Stimulated activated CD8-positive, alpha-beta memory T cell treated with anti-CD3 and anti-CD28 coated beads, Interleukin-2, amount 100 ng/mL, for 48 hours (primary cell): ENCODE results near the gene DGKG.

Source experiments
- DNase-seq, 2 donors: peaks; one replicate each; pipeline ENCODE4 v3.0.0-alpha.2; 2020; ENCODE audit warnings: low read depth in 2 of 2

The DGKG gene

DNA sequence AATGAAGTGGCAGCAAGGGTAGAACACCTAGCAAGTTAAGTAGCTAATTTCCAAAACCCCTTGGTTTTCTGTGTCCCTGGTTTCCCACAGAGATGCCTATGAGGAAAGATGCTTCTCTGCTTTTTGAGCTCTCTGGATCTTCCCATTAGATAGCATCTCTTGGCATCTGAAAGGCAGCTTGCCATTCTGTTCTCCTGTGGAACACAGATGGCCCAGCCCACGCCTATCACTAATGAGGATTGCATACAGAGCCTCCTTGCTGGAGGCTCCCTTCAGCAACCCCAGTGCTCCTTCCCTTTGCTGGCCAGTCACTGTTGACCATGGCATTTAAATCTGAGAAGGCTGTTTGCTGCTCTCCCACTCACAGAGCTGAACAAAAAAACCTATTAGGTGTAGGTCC, 218.8 kb downstream of the DGKG start:
- DNase-seq, result no peak

DNA sequence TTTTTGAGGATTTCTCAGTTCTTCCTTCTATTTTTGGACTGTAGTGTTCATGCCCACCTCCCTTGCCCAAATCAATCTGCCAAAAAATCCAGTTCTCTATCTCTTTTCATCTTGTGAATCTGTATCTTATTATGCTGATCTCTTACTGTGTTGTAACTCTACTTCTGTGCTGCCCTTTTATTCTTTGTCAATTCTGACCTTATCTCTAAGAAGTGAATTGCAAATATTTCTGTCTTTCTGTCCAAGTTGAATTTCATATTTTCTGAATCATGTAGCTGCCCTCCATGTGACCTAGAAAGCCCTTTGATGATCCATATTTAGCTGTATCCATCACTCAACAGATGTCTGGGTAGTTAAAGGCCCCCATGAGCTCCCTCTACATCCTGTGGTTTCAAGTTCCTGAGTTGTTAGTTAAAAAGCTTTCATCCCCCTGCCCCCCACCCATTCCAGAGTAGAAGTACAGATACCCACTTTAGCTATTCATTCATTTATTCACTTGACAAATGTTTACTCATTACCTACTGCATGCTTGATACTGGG, 219.6 kb downstream of the DGKG start:
- no peak for DNase-seq

DNA sequence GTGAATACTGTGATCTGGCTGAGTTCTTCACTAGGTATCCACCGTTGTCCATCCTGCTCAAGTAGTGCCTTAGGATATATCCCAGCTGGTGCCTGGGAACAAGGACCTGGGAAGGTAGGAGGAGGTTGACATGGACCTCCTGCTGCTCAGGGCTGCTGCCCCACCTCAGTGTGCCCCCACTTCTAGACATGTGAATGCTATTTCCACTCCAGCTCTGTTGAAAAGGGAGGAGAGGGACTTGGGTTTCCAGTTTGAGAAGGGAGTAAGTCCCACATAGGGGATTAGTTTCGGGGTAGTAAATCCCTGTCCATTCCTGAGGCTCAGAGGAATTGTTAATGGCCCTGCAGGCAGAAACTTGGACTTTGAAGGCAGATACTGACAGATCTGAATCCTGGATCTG, 220.2 kb downstream of the DGKG start:
- no peak for DNase-seq

DNA sequence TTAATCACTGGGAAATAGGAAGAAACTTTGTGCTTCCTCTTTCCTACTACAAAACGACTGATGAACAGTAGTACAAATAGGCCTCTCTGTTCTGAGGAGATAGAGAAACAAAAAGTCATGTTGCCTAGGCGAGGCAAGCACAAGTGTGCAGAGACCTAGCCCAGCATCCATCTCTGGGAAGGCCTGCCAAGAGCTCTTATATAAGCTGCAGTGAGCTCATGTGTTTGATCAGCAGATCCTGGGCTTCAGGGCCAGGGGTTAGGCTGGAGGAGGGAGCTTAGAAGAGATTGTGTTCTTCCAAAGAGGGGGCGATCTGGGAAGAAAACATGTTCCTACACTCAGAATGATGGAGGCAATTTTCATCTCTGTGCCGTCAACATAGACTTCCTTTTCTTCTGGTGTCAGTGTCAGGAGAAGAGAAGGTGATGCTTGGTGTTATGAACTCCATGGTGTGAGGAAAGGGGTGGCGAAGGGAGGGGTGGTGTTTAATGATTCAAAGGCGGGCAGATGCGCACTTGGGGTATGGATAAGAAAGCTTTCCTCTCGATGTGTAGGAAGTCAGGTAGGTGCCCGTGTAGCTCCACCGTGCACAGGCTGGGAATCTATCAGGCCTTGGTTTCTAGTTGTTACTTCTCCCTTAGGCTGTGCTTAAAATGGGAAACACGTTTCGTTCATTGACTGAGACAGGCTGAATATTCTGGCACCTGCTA, 223.6 kb downstream of the DGKG start:
- no peak for DNase-seq

DNA sequence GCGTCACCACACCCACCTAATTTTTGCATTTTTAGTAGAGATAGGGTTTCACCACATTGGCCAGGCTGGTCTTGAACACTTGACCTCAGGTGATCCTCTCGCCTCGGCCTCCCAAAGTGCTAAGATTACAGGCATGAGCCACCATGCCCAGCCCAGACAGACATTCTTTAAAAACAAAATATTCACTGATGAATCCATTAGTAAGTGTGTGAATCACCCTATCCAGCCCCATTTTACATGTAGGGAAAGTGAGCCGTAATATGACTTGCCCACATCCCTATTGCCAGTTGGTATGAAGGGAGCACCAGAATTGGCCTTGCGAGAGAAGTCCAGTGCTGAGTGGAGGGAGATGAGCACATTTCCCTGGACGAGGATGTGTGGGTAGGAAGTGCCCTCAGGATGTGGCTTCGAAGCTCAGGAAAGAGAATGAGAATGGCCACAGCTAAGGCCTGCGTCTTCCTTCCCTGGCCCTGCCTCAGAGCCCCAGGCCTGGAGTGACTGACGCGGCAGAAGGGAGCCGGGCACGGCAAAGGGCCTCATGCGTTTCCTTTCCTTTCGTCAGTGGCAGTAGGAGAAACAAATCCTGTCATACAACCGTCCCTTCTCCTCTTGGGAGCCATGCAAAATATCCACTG, 224.9 kb downstream of the DGKG start:
- DNase-seq, result no peak

DNA sequence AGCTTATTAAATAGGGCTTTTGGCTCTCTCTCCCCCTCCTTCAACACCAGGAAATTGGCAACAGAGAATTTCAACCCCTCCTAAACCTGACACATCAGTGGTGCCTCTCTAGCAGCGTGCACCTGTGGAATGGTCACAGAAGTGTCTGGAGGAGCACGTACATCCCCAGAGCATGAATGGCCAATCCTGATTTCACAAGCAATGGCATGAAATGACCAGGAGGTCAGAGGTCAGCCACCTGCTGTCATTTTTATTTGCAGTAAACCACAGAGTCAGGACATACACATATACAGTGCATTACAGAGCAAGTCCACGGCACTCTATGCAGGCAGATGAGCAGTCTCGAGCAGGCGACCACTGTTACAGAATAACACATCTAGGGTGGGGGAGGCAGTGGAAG, 228.1 kb downstream of the DGKG start:
- no peak for DNase-seq

DNA sequence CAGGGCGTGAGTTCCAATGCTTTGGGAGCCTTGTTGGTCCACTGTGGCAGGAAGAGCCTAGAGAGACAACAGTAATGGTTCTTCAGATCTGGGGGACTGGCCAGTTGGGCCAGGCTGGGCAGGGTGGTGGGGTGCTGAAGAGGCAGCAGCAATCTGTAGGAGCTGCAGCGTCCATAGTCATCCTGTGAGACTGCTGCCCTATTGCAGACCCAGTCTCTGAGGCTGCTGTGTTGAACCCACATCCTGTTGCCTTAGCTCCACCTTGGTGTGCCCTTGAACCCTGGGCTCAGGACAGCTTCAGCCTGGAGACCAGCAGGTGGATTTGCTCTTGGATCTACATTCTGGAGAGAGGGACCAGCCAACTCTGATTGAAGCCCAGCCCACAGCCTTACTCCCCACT, 229.5 kb downstream of the DGKG start:
- no peak for DNase-seq

DNA sequence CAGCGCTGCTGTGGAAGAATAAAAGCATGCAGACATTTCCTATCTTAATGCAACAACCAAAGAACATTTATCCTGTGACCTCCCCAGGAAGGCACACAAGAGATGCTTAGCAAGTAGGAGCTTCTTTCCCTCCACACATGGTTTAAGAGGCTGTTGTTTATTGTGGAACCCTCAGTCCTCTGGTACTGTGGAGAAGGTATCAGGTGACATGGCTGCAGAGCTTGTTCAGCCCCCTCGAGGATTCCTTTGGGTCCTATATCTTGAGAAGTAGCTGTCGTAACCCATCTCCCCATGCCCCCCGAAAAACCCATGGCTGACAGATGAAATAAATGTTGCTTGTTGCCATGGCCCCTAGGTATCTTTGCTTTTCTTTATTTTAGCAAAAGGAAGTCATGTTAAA, 232.8 kb downstream of the DGKG start:
- DNase-seq, result no peak

DNA sequence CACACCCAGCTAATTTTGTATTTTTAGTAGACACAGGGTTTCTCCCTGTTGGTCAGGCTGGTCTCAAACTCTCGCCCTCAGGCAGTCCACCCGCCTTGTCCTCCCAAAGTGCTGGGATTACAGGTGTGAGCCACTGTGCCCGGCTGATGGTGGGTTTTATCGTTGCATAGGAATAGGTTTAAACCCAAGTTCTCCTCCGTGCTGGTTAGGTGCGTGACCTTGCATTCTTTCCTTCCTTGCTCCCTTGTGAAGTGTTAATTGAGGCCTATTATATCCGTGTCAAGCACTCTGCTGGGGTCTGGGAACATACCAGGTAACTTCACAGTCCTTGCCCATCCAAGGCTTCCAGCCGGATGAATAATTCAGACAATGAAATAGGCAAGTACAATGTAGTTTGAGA, 233.9 kb downstream of the DGKG start:
- no peak for DNase-seq

DNA sequence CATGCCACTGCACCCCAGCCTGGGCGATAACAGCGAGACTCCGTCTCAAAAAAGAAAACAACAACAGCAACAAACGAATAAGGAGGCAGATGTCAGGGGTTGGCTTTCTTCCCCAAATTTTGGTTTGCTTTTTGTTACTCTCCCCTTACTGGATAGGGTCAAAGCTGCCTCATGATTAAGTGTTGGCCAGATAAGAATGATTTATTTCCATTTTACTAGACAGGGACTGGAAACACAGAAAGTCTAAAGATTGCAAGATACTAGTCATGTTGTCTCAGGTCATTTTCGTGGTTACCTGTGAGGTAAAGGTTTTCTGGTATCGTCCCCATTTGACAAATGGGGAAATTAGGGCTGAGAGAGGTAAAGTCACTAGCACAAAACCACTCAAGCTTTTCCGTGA, 234.6 kb downstream of the DGKG start:
- DNase-seq, result no peak

DNA sequence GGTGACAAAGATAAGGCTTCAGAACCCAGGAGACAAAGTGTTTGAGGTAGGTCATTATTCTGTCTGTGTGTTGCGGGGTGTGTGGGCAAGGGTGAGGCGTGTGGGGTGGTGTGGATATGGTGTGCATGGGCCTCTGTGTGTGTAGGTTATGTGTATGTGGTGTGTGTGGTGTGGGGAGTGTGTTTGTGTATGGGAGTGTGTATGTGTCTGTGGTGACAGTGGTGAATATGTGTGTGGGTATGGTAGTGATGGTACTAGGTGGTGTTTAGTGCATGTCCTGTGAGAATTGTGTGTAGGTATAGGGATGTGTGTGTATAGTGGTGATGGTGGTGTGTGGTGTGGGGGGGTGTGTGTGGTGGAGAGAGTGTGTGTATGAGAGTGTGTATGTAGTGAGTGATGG, 236.9 kb downstream of the DGKG start:
- no peak for DNase-seq

DNA sequence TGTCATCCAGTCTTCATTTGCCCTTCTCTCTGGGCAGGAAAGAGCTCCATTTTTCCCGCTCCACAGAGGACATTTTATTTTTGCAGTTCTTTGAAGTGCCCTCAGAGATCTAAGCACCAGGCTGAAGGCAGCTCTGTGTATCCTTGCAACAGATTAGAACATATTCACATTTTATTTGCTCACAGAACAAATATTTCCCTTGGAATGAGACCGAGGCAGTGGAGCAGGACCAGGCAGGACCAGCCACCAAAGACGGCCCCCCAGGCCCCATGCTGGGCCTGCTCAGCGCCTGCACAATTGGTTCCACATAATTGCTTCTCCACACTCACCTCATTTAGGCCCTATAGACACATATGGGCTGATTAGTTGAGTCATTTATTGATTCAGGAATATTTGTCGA, 237.4 kb downstream of the DGKG start:
- no peak for DNase-seq

DNA sequence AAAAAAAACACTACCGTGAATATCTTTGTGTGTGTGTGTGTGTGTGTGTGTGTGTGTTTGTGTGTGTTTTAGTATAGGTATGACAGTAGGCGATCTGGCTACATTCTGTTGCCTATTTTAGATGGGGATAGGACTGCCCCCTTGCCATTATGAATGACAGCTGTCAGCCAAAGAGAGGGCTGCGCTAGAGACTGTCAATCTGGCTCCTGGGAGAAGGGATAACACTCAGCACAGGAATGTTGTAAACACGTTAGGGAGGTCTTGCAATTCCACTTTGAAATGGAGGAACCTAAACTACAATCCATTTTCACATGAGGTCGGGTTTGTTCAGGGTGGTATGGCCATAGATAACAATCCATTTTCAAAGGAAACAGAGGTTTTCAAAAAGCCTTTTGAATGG, 239.0 kb downstream of the DGKG start:
- no peak for DNase-seq

DNA sequence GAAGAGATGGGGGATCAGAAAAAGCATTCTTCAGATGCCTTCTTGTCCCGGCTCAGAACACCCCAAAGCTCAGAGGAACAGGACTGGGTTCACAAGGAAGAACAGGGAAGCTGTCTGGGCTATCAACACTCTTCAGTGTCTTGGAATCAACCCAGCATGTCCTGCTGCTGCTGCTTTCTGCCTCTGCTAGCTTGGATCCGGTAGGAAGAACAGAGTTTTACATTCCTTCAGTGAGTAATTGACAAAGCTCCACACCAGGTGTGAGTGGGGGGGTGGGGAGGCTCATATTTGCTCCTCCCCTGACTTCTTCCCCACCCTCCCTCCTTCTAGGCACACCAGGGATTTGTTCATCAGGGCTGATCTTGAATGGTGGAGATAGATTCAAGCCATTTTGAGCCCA, 240.1 kb downstream of the DGKG start:
- no peak for DNase-seq

DNA sequence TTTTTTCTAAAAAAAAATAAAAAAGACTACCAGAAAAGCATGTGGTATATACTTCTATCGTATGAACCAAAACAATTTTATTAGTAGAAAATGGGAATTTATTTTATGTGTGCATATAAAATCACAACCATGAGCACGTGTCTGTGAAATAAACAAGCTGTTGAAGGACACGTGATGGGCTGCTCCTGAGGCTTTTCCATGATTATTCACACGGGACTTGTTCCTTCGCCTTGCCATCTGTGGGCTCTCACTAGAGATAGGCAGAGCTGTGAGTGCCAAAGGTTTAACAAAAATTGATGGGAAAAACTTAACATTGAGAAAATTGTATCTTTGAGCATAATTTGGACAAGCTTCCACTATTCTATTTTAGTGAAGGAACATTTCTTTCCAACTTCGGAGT, 240.8 kb downstream of the DGKG start:
- no peak for DNase-seq

DNA sequence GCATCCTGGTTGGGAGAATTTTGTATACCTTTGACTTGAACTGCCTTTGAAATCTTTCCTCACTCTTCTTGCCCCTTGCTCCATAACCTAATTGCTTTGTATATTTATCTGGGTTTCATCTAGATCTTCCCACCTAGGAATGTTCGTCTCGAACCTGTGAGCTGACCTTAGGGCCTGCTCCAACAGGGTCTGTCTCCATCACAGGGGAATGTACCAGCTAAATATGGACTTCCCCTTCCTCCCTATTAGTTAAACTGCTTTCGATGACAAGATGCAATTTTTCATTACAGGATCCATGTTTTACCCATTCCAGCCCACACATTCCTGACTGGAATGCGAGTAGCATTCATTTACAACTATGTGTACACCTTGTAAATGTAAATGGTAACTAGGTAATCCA, 242.5 kb downstream of the DGKG start:
- no peak for DNase-seq

DNA sequence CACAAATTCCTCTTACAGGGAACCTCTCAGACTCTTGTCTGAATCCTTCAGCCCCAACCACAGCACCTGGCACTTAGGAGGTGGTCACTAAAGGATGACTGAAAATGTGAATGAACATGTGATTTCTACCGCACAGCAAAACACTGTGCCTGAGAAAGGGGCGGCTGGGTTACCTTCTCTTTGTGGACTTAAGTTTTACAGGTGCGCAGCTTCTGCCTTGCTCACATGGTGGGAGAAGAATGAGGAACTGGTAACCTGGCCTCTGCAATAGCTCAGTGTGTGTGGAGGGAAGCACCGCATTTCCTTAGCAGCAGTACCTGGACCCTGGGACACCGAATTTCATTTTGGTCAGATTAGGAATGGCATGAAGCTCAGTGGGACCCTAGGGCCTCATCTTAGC, 243.3 kb downstream of the DGKG start:
- DNase-seq, result no peak

DNA sequence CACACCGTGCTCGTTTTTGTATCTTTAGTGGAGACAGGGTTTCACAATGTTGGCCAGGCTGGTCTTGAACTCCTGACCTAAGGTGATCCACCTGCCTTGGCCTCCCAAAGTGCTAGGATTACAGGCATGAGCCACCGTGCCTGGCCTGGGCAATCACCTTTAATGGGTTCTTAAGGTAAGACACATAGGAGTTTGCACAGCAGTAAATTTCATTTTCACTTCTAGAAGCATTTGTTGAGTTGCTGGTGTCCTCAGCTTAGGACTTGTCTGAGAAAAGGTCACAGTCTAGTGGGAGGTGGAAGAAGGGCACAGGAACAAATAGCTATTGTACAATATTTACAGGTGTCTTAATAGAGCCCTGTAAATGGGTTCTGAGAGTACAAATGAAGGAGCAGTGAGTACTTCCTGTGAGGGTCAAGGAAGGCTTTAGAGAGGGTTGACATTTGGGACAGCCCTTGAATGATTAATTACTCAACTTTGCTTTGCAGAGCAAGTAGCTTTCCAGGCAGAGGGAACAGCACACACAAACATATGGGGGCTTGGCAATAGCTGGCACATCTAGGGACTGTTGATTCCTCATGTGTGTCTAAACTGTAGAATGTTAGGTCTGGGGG, 244.4 kb downstream of the DGKG start:
- DNase-seq, result no peak

DNA sequence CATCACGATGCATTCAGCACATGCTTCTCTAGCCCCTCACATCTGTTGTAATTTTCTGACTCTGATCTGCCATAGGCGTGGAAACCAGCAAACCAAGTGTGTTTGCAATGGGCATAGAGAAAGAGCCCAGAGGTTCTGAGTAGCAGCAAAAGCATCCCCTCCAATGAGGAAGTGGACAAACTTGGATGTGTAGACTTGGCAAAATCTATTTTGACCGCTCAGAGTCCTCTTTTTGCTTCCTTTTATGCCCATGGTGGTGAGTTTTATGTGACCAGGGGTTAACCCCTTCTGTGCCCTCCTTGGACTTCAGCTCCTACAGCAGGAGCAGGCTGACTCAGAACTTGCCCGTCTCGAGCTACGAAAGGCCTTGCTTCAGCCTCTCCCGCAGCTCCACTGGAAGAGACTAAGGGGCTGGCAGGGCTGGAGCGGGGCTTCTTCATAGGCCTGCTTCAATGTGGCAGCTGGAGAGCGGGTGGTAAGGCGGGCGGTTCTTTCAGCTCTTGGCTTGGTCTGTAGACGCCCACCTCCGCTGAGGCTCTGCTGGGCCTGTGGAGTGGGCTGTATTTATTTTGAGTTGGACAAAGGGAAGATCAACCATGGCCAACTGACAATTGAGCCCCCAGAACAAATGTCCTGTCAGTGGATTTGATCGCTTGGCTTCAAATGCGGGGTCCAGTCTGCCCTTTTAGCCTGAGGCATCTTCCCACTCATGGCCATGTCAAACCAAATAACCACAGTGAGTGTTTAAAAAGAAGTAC, 246.6 kb downstream of the DGKG start:
- no peak for DNase-seq

DNA sequence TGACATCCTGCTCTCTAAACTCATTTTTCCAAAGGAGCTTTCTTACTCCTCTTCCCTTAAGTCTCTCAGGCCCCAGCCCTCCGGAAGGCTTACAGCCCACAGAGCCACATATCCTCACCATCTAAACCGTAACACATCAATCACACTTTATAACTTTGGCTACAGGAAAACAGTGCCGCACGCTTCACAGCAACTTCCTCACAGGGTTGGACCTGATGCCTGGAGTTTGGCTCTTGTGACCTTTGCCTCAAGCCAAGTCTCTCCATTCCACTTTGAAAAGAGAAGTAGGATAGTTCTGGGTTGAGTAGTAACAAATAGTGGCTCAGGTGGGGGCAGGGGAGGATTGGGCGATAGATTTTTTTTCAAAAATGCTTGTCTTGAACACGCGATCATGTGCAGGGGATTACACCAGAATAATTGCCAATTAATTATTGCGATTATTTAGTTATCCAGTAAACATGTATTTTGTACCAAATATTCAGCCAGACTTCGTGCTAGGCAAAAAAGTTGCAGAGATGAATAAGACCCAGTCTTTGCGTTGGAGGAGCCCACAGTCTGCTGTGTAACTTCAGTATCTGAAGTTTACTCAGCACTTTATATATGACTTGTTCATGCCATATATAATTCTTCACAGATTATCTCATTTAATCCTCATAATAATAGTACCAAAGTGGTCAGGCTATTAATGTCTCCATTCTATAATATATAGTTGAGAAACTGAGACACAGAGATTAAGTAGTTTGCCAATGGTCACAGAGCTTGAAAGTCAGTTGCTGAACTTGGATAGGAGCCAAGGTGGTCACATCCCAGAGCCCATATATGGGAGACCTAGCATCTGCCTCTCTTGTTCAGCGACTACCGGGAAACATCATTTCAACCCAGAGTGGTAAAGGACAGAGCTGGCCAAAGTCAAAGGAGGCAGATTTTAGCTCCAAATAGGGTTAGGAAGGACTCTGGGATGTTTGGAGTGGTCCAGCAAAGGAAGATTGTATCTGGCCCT, 250.8 kb downstream of the DGKG start:
- no peak for DNase-seq
